Measurements from ENCODE around the gene OSBPL6. TPM values are rescaled to one million over a fixed set of nuclear protein-coding genes. Genes with fewer than 3 reads are reported as not detected.
"Not testable (repeated sequence)": the region's sequence is repeated elsewhere in the genome, so short reads cannot be mapped to it uniquely, and the experiment has no call there.

OSBPL6 gene
- total RNA-seq, 2 donors from 2014 or later: 5.5 to 6.1 TPM

- Mint-ChIP-seq H3K9me3 (no peaks in the 10 kb centered on the region), H3K4me1 (ENCODE audit: low read depth) (peaks cover 9% of the 10 kb centered on the region), H3K36me3 (ENCODE audit: insufficient read depth in 2 of 2) (no peaks in the 10 kb centered on the region), H3K27me3 (ENCODE audit: low read depth) (peaks cover 43% of the 10 kb centered on the region), H3K4me3 (no peak overlapping the region), H3K27ac (no peak overlapping the region)
- ATAC-seq (replicated peaks in 1 of 2): no peak
- DNase-seq: no peak
Measured at GRCh38 chr2:178187861-178188260, 6.5 kb upstream of the OSBPL6 start.

- Mint-ChIP-seq H3K27me3 (ENCODE audit: low read depth) (peaks cover 46% of the 10 kb centered on the region), H3K4me1 (ENCODE audit: low read depth) (peaks cover 9% of the 10 kb centered on the region), H3K27ac (no peak overlapping the region), H3K9me3 (no peaks in the 10 kb centered on the region), H3K4me3 (no peak overlapping the region), H3K36me3 (ENCODE audit: insufficient read depth in 2 of 2) (peaks cover 0 to 4% of the 10 kb centered on the region in 2 donors)
- ATAC-seq (replicated peaks in 1 of 2) (no peak), DNase-seq (no peak)
Measured at GRCh38 chr2:178188466-178188865, 5.8 kb upstream of the OSBPL6 start.

- no peak for DNase-seq
- H3K36me3 Mint-ChIP-seq (ENCODE audit: insufficient read depth in 2 of 2): peaks cover 0 to 4% of the 10 kb centered on the region in 2 donors
- peak overlapping the region; percentile 63 for H3K27ac Mint-ChIP-seq
- H3K4me3 Mint-ChIP-seq: peak overlapping the region; percentile 41 to 49
- no peaks in the 10 kb centered on the region for H3K9me3 Mint-ChIP-seq
- H3K4me1 Mint-ChIP-seq (ENCODE audit: low read depth): peaks cover 15% of the 10 kb centered on the region
- peak; percentile 28 to 29 for ATAC-seq (replicated peaks in 1 of 2)
- H3K27me3 Mint-ChIP-seq (ENCODE audit: low read depth): peaks cover 45% of the 10 kb centered on the region
Measured at GRCh38 chr2:178191004-178191508, 3.3 kb upstream of the OSBPL6 start.

- Mint-ChIP-seq H3K9me3 (no peaks in the 10 kb centered on the region), H3K36me3 (ENCODE audit: insufficient read depth in 2 of 2) (peaks cover 0 to 4% of the 10 kb centered on the region in 2 donors), H3K27me3 (ENCODE audit: low read depth) (peaks cover 40% of the 10 kb centered on the region), H3K4me1 (ENCODE audit: low read depth) (peaks cover 15% of the 10 kb centered on the region), H3K4me3 (peak overlapping the region in 1 of 2 donors; percentile 5), H3K27ac (no peak overlapping the region)
- DNase-seq (no peak), ATAC-seq (replicated peaks in 1 of 2) (no peak)
Measured at GRCh38 chr2:178191511-178191910, 2.8 kb upstream of the OSBPL6 start.

- H3K27me3 Mint-ChIP-seq (ENCODE audit: low read depth): peaks cover 47% of the 10 kb centered on the region
- peaks cover 0 to 4% of the 10 kb centered on the region in 2 donors for H3K36me3 Mint-ChIP-seq (ENCODE audit: insufficient read depth in 2 of 2)
- peaks cover 15% of the 10 kb centered on the region for H3K4me1 Mint-ChIP-seq (ENCODE audit: low read depth)
- no peaks in the 10 kb centered on the region for H3K9me3 Mint-ChIP-seq
- ATAC-seq (replicated peaks in 1 of 2) (no peak), DNase-seq (no peak)
- H3K27ac Mint-ChIP-seq: no peak overlapping the region
- H3K4me3 Mint-ChIP-seq: peak overlapping the region; percentile 82 to 89
Measured at GRCh38 chr2:178193496-178193822, 853 bp upstream of the OSBPL6 start.

GRCh38 chr2:178194600-178195389 lies 483 bp downstream of the OSBPL6 start:
- Mint-ChIP-seq H3K27me3 (ENCODE audit: low read depth) (peaks cover 49% of the 10 kb centered on the region), H3K27ac (no peak overlapping the region), H3K4me1 (ENCODE audit: low read depth) (peaks cover 15% of the 10 kb centered on the region), H3K4me3 (peak overlapping the region; percentile 82 to 89), H3K36me3 (ENCODE audit: insufficient read depth in 2 of 2) (peaks cover 0 to 4% of the 10 kb centered on the region in 2 donors), H3K9me3 (no peaks in the 10 kb centered on the region)
- DNase-seq (peak; percentile 24 to 28), ATAC-seq (replicated peaks in 1 of 2) (peak; percentile 5 to 17)

GRCh38 chr2:178195390-178196166 lies 1.3 kb downstream of the OSBPL6 start:
- H3K4me1 Mint-ChIP-seq (ENCODE audit: low read depth): peaks cover 15% of the 10 kb centered on the region
- peaks cover 49% of the 10 kb centered on the region for H3K27me3 Mint-ChIP-seq (ENCODE audit: low read depth)
- ATAC-seq (replicated peaks in 1 of 2) (no peak), DNase-seq (no peak)
- peak overlapping the region; percentile 82 to 89 for H3K4me3 Mint-ChIP-seq
- peaks cover 0 to 4% of the 10 kb centered on the region in 2 donors for H3K36me3 Mint-ChIP-seq (ENCODE audit: insufficient read depth in 2 of 2)
- no peaks in the 10 kb centered on the region for H3K9me3 Mint-ChIP-seq
- H3K27ac Mint-ChIP-seq: no peak overlapping the region

GRCh38 chr2:178197791-178198190 lies 3.5 kb downstream of the OSBPL6 start:
- H3K9me3 Mint-ChIP-seq: no peaks in the 10 kb centered on the region
- DNase-seq: no peak

GRCh38 chr2:178198441-178198840 lies 4.1 kb downstream of the OSBPL6 start:
- not testable (repeated sequence) for DNase-seq; H3K27ac Mint-ChIP-seq; H3K4me3 Mint-ChIP-seq; ATAC-seq (replicated peaks in 1 of 2); H3K36me3 Mint-ChIP-seq (ENCODE audit: insufficient read depth in 2 of 2); H3K9me3 Mint-ChIP-seq; H3K4me1 Mint-ChIP-seq (ENCODE audit: low read depth)
- H3K27me3 Mint-ChIP-seq (ENCODE audit: low read depth): peaks cover 30% of the 10 kb centered on the region

More at GRCh38 chr2:178197791-178198190, 3.5 kb downstream of the OSBPL6 start:
- ATAC-seq (replicated peaks in 1 of 2): no peak
- Mint-ChIP-seq H3K27ac (no peak overlapping the region), H3K27me3 (ENCODE audit: low read depth) (peaks cover 36% of the 10 kb centered on the region), H3K4me3 (no peak overlapping the region), H3K4me1 (ENCODE audit: low read depth) (peaks cover 6% of the 10 kb centered on the region), H3K36me3 (ENCODE audit: insufficient read depth in 2 of 2) (peaks cover 0 to 4% of the 10 kb centered on the region in 2 donors)

- no peaks in the 10 kb centered on the region for H3K9me3 Mint-ChIP-seq
- no peaks in the 10 kb centered on the region for H3K36me3 Mint-ChIP-seq (ENCODE audit: insufficient read depth in 2 of 2)
- H3K27ac Mint-ChIP-seq: no peak overlapping the region
- no peak for DNase-seq
- no peak for ATAC-seq (replicated peaks in 1 of 2)
- peaks cover 6% of the 10 kb centered on the region for H3K4me1 Mint-ChIP-seq (ENCODE audit: low read depth)
- peaks cover 30% of the 10 kb centered on the region for H3K27me3 Mint-ChIP-seq (ENCODE audit: low read depth)
- no peak overlapping the region for H3K4me3 Mint-ChIP-seq
Measured at GRCh38 chr2:178199334-178199733, 5.0 kb downstream of the OSBPL6 start.

- H3K9me3 Mint-ChIP-seq: no peaks in the 10 kb centered on the region
- no peak overlapping the region for H3K27ac Mint-ChIP-seq
- no peak overlapping the region for H3K4me3 Mint-ChIP-seq
- no peak for ATAC-seq (replicated peaks in 1 of 2)
- peaks cover 2% of the 10 kb centered on the region for H3K4me1 Mint-ChIP-seq (ENCODE audit: low read depth)
- no peak for DNase-seq
- no peaks in the 10 kb centered on the region for H3K36me3 Mint-ChIP-seq (ENCODE audit: insufficient read depth in 2 of 2)
- peaks cover 37% of the 10 kb centered on the region for H3K27me3 Mint-ChIP-seq (ENCODE audit: low read depth)
Measured at GRCh38 chr2:178200331-178200730, 6.0 kb downstream of the OSBPL6 start.

GRCh38 chr2:178202927-178203326 lies 8.6 kb downstream of the OSBPL6 start:
- H3K36me3 Mint-ChIP-seq (ENCODE audit: insufficient read depth in 2 of 2): no peaks in the 10 kb centered on the region
- H3K4me1 Mint-ChIP-seq (ENCODE audit: low read depth): no peaks in the 10 kb centered on the region
- DNase-seq (no peak), ATAC-seq (replicated peaks in 1 of 2) (no peak)
- no peak overlapping the region for H3K4me3 Mint-ChIP-seq
- H3K27ac Mint-ChIP-seq: no peak overlapping the region
- no peaks in the 10 kb centered on the region for H3K9me3 Mint-ChIP-seq
- peaks cover 40% of the 10 kb centered on the region for H3K27me3 Mint-ChIP-seq (ENCODE audit: low read depth)

GRCh38 chr2:178204977-178205376 lies 10.7 kb downstream of the OSBPL6 start:
- no peak overlapping the region for H3K27ac Mint-ChIP-seq
- ATAC-seq (replicated peaks in 1 of 2): no peak
- H3K4me1 Mint-ChIP-seq (ENCODE audit: low read depth): no peaks in the 10 kb centered on the region
- no peak for DNase-seq
- H3K36me3 Mint-ChIP-seq (ENCODE audit: insufficient read depth in 2 of 2): no peaks in the 10 kb centered on the region
- no peak overlapping the region for H3K4me3 Mint-ChIP-seq
- no peaks in the 10 kb centered on the region for H3K9me3 Mint-ChIP-seq
- peaks cover 43% of the 10 kb centered on the region for H3K27me3 Mint-ChIP-seq (ENCODE audit: low read depth)

Measured in activated T-cell treated with anti-CD3 and anti-CD28 coated beads, Interleukin-2, amount 50 U/mL, for 72 hours (primary cell).